GM19328 (cell line): ENCODE data around the gene ARMC3.

Experiments used
- ATAC-seq: cut with Tn5 transposase; IDR thresholded peaks from one replicate; pipeline ENCODE4 v1.9.1; 2021; ENCODE audit warnings: mild to moderate bottlenecking, moderate library complexity; ENCODE audit not compliant: unreplicated experiment

The ARMC3 gene

GRCh38 chr10:22988581-22989360 lies 60.9 kb downstream of the ARMC3 start:
- ATAC-seq, result no peak

GRCh38 chr10:22990443-22990842 lies 62.6 kb downstream of the ARMC3 start:
- ATAC-seq, result no peak

GRCh38 chr10:22992075-22992474 lies 64.2 kb downstream of the ARMC3 start:
- ATAC-seq, result no peak

- ATAC-seq, result no peak
Measured at GRCh38 chr10:22992621-22993020, 64.8 kb downstream of the ARMC3 start.

GRCh38 chr10:22993314-22993713 lies 65.5 kb downstream of the ARMC3 start:
- ATAC-seq, result no peak

- ATAC-seq, result no peak
Measured at GRCh38 chr10:22997096-22997495, 69.2 kb downstream of the ARMC3 start.

- no peak for ATAC-seq
Measured at GRCh38 chr10:22998091-22998490, 70.2 kb downstream of the ARMC3 start.

GRCh38 chr10:22999942-23000341 lies 72.1 kb downstream of the ARMC3 start:
- ATAC-seq, result no peak

GRCh38 chr10:23001901-23002516 lies 74.2 kb downstream of the ARMC3 start:
- ATAC-seq, result no peak

- no peak for ATAC-seq
Measured at GRCh38 chr10:23005150-23005549, 77.3 kb downstream of the ARMC3 start.

- no peak for ATAC-seq
Measured at GRCh38 chr10:23013581-23014335, 85.9 kb downstream of the ARMC3 start.

GRCh38 chr10:23015021-23015707 lies 87.3 kb downstream of the ARMC3 start:
- ATAC-seq, result peak; percentile 90

GRCh38 chr10:23016636-23017035 lies 88.8 kb downstream of the ARMC3 start:
- ATAC-seq, result no peak

- no peak for ATAC-seq
Measured at GRCh38 chr10:23019633-23020032, 91.8 kb downstream of the ARMC3 start.

- ATAC-seq, result no peak
Measured at GRCh38 chr10:23021430-23021829, 93.6 kb downstream of the ARMC3 start.

GRCh38 chr10:23024002-23024401 lies 96.1 kb downstream of the ARMC3 start:
- no peak for ATAC-seq

GRCh38 chr10:23031318-23031717 lies 103.5 kb downstream of the ARMC3 start:
- no peak for ATAC-seq

GRCh38 chr10:23034790-23035189 lies 106.9 kb downstream of the ARMC3 start:
- ATAC-seq, result no peak

- ATAC-seq, result no peak
Measured at GRCh38 chr10:23035569-23035968, 107.7 kb downstream of the ARMC3 start.

GRCh38 chr10:23037152-23037551 lies 109.3 kb downstream of the ARMC3 start:
- ATAC-seq, result no peak

- ATAC-seq, result no peak
Measured at GRCh38 chr10:23037561-23037960, 109.7 kb downstream of the ARMC3 start.
